A549 (cell line): ENCODE results near the gene LCE1A. TPM values are rescaled to one million over a fixed set of nuclear protein-coding genes. Genes with fewer than 3 reads are reported as not detected.

Experiments
- ATAC-seq, 2 experiments: fragments of 200-7000 bp in 1 of 2; fragments of >200 bp in 1 of 2; cut with Nextera tagmentation in 1 of 2; cut with Tn5 transposase in 1 of 2; 3 replicates each; pipeline versions ENCODE4 v1.8.0 to v1.9.1; 2018 to 2020; ENCODE audit warnings: mild to moderate bottlenecking in 1 of 2, moderate library complexity in 1 of 2
- CTCF ChIA-PET: fragments of 300-600 bp; sonication (Branson Sonifier 250); formaldehyde crosslinking; extraction: SDS; loops from one replicate; lab custom pipeline; 2021; ENCODE audit warnings: antibody characterized with exemption, inconsistent platforms; lab: Yijun Ruan, JAX
- POLR2A ChIA-PET: fragments of 350-600 bp; formaldehyde crosslinking; extraction: SDS; loops from one replicate; lab custom pipeline; 2021; ENCODE audit warnings: antibody characterized with exemption, inconsistent platforms; lab: Yijun Ruan, JAX
- DNase-seq, 2 experiments: peaks; one replicate each; pipeline versions ENCODE4 v3.0.0 to v3.0.0-alpha.2; 2011 to 2016; ENCODE audit warnings: low read depth in 1 of 2, low spot score in 1 of 2
- FAIRE-seq: peaks from 2 replicates; lab custom pipeline; 2011; peaks lifted over from hg19 to GRCh38; lab: Jason Lieb, UNC
- H3K27ac ChIP-seq, 2 experiments: fragments of >200 bp; sonication (Bioruptor Twin); formaldehyde crosslinking; 3 replicates each; pipeline ENCODE4 v1.5.1; 2016 to 2017
- H3K4me1 ChIP-seq: fragments of >200 bp; sonication (Bioruptor Twin); formaldehyde crosslinking; 3 replicates; pipeline ENCODE4 v1.6.1; 2016
- H3K4me2 ChIP-seq: fragments of >200 bp; sonication (Bioruptor Twin); formaldehyde crosslinking; 3 replicates; pipeline ENCODE4 v1.6.1; 2016
- H3K4me3 ChIP-seq: fragments of >200 bp; sonication (Bioruptor Twin); formaldehyde crosslinking; 3 replicates; pipeline ENCODE4 v1.5.1; 2016
- H3K9me3 ChIP-seq: fragments of >200 bp; sonication (Bioruptor Twin); formaldehyde crosslinking; 3 replicates; pipeline ENCODE4 v1.6.1; 2016
- CBX8 ChIP-seq: fragments of 200-600 bp; sonication (generic); IDR thresholded peaks from 2 replicates; pipeline ENCODE4 v1.6.1; 2016
- CEBPB ChIP-seq, 2 experiments: fragments of >200 bp in 1 of 2; sonication (Bioruptor Twin) in 1 of 2; formaldehyde crosslinking in 1 of 2; IDR thresholded peaks; 2 replicates each; pipeline ENCODE4 v1.6.1; 2012 to 2016
- CTCF ChIP-seq: fragments of >200 bp; sonication (Bioruptor Twin); formaldehyde crosslinking; IDR thresholded peaks from 3 replicates; pipeline ENCODE4 v1.5.1; 2016
- EHF ChIP-seq: fragments of 250-450 bp; sonication (Bioruptor Pico); IDR thresholded peaks from 2 replicates; pipeline ENCODE4 v1.5.0; 2020; ENCODE audit warnings: mild to moderate bottlenecking
- ESRRA ChIP-seq: fragments of 150-350 bp; IDR thresholded peaks from 2 replicates; pipeline ENCODE4 v1.6.1; 2014; ENCODE audit warnings: mild to moderate bottlenecking, low read length, borderline replicate concordance
- FOSB ChIP-seq: fragments of 250-450 bp; sonication (Bioruptor Pico); IDR thresholded peaks from 2 replicates; pipeline ENCODE4 v1.5.0; 2020; ENCODE audit warnings: mild to moderate bottlenecking, moderate library complexity
- FOSL2 ChIP-seq, 2 experiments: fragments of 450-650 bp in 1 of 2; fragments of >200 bp in 1 of 2; sonication (Bioruptor Twin) in 1 of 2; formaldehyde crosslinking; IDR thresholded peaks; 2 replicates each; pipeline versions ENCODE4 v1.5.0 to v1.6.1; 2016 to 2020; ENCODE audit warnings: mild to moderate bottlenecking in 1 of 2, moderate library complexity in 1 of 2
- FOXS1 ChIP-seq: fragments of 250-450 bp; sonication (Bioruptor Pico); IDR thresholded peaks from 2 replicates; pipeline ENCODE4 v1.5.0; 2020; ENCODE audit warnings: mild to moderate bottlenecking, moderate library complexity
- HDAC2 ChIP-seq: fragments of 200-600 bp; sonication (generic); IDR thresholded peaks from 2 replicates; pipeline ENCODE4 v1.6.1; 2016
- HOXB5 ChIP-seq: fragments of 250-450 bp; sonication (Bioruptor Pico); IDR thresholded peaks from 2 replicates; pipeline ENCODE4 v1.5.0; 2020; ENCODE audit warnings: mild to moderate bottlenecking, moderate library complexity
- JUN ChIP-seq, 2 experiments: fragments of >200 bp; sonication (Bioruptor Twin); formaldehyde crosslinking; IDR thresholded peaks; 2 replicates in 1 of 2; 3 replicates in 1 of 2; pipeline ENCODE4 v1.6.1; 2016 to 2017
- MAFK ChIP-seq: fragments of 450-650 bp; IDR thresholded peaks from 2 replicates; pipeline ENCODE4 v1.6.1; 2014; ENCODE audit not compliant: partially characterized antibody
- NR3C1 ChIP-seq: fragments of >200 bp; sonication (Bioruptor Twin); formaldehyde crosslinking; IDR thresholded peaks from 3 replicates; pipeline ENCODE4 v1.6.1; 2017
- PHF8 ChIP-seq: fragments of 200-600 bp; sonication (generic); IDR thresholded peaks from 2 replicates; pipeline ENCODE4 v1.6.1; 2016; ENCODE audit warnings: low read depth, mild to moderate bottlenecking, antibody characterized with exemption, moderate library complexity, borderline replicate concordance
- POLR2A ChIP-seq: IDR thresholded peaks from 2 replicates; pipeline ENCODE4 v1.6.1; 2012; ENCODE audit warnings: mild to moderate bottlenecking, low read length
- POLR2AphosphoS2 ChIP-seq: conservative IDR thresholded peaks from 2 replicates; pipeline ENCODE4 v1.6.1; 2012; ENCODE audit warnings: low read length, improper control_type of control experiment, inconsistent platforms
- RARB ChIP-seq: fragments of 250-450 bp; sonication (Bioruptor Pico); IDR thresholded peaks from 2 replicates; pipeline ENCODE4 v1.8.0; 2021; ENCODE audit warnings: mild to moderate bottlenecking, moderate library complexity
- RCOR1 ChIP-seq: fragments of 150-350 bp; IDR thresholded peaks from 2 replicates; pipeline ENCODE4 v1.6.1; 2014; ENCODE audit warnings: antibody characterized with exemption, low read length, low read depth
- RFX5 ChIP-seq: fragments of 450-650 bp; IDR thresholded peaks from 2 replicates; pipeline ENCODE4 v1.7.1; 2014; ENCODE audit warnings: antibody characterized with exemption, mild to moderate bottlenecking, moderate library complexity
- RNF2 ChIP-seq: fragments of 200-600 bp; sonication (generic); IDR thresholded peaks from 2 replicates; pipeline ENCODE4 v1.6.1; 2016; ENCODE audit warnings: low read depth, mild to moderate bottlenecking, antibody characterized with exemption, moderate library complexity, borderline replicate concordance
- SMC3 ChIP-seq: fragments of >200 bp; sonication (Bioruptor Twin); formaldehyde crosslinking; IDR thresholded peaks from 3 replicates; pipeline ENCODE4 v1.6.1; 2018; ENCODE audit warnings: inconsistent platforms
- SREBF2 ChIP-seq: fragments of 450-650 bp; IDR thresholded peaks from 2 replicates; pipeline ENCODE4 v1.6.1; 2014; ENCODE audit warnings: mild to moderate bottlenecking, moderate library complexity
- TP53 ChIP-seq: fragments of 250-450 bp; sonication (Bioruptor Pico); IDR thresholded peaks from 2 replicates; pipeline ENCODE4 v1.5.0; 2021; ENCODE audit warnings: mild to moderate bottlenecking, moderate library complexity
- ZNF302 ChIP-seq: fragments of 250-450 bp; sonication (Bioruptor Pico); IDR thresholded peaks from 2 replicates; pipeline ENCODE4 v1.9.0; 2021; ENCODE audit warnings: inconsistent platforms, mild to moderate bottlenecking, moderate library complexity
- WGBS: methylation state at CpG from one replicate; pipeline ENCODE4 v1.1.6; 2017; ENCODE audit errors: missing lambda C conversion rate; 5-methylcytosine and 5-hydroxymethylcytosine counted together
- polyA plus RNA-seq, 4 experiments: library from polyadenylated mRNA; depleted of rRNA in 3 of 4; stranded (reverse); fragments of >200 nt; fragmentation: RNase III in 1 of 4; extraction: RNeasy Plus Mini Kit Qiagen cat#74134 plus additional on column Dnase treatment in 1 of 4; gene quantifications; 2 replicates in 3 of 4; 3 replicates in 1 of 4; pipeline ENCODE4 v1.2.3, GENCODE V29; 2011 to 2017

Gene LCE1A
- polyA plus RNA-seq, 2 of the 4 experiments (the other 2 are of a cell fraction): not detected

DNA sequence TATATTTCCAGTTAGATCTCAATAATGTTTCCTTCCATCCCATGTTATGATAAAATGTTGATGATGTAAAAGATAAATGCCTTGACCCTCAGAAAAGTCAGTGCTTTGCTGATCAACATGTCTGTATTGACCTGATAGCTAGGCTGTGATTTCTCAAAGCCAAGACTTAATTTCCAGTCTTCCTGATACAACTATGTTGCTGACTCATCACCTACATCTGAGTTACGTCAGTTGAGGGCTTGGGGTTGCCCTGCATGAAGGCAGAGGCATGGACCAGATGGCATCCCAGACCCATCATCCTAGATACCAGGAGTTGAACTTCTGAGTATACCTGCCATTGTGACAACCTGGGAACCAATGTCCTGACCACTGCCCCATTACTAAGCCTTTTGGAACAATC is 25.9 kb upstream of the LCE1A start:
- ATAC-seq: no peak
- Histone ChIP-seq H3K27ac (no peak overlapping the region), H3K4me1 (no peaks in the 10 kb centered on the region), H3K4me3 (no peak overlapping the region), H3K9me3 (no peaks in the 10 kb centered on the region), H3K4me2 (no peak overlapping the region)
- FAIRE-seq: no peak
- 8% methylated on average over 1 of the region's 1 CpG for WGBS
- no peak for DNase-seq
- CTCF ChIA-PET: interaction anchor here (1.2 kb wide), 1 partner anchor 14 kb away, joined by 5 read pairs; no protein-coding TSS in a partner anchor
- TF ChIP-seq SMC3: no peak
- TF ChIP-seq MAFK: peak; percentile 73
- POLR2A ChIA-PET: no interaction called here

DNA sequence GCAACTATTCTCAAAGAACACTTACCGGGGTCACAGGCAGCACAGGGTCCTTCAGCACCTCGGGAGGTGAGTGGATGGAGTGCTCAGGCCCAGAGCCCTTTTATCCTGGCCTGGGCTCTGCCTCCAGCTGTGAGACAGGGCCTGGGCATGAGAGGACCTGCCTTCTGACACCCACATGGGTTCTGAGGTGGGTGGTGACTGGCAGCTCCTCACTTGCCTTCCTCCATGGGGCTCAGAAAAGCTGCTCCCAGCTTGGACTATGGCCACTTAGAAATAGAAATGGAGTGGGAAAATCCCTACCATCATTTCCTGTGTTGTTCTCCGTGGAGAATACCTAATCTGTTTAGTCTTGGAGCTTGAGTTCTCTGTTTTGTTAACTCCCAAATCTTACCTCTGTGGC is 20.7 kb upstream of the LCE1A start, which contains the start of gene LCE1C:
Gene LCE1C, minus strand, starts transcription at position 76 of the 400 bp plus-strand sequence. CDS start 1,173 bp downstream, outside the sequence.
- ChIA-PET POLR2A (no interaction called here), CTCF (no interaction called here)
- no peak for ATAC-seq
- H3K4me3 ChIP-seq: no peak within 1 kb of the TSS
- H3K9me3 ChIP-seq: no peaks in the 10 kb centered on the region
- H3K4me1 ChIP-seq: no peaks in the 10 kb centered on the region
- H3K27ac ChIP-seq: no peak within 1 kb of the TSS
- TF ChIP-seq ZNF302 (CRISPR knock-in tag): no peak
- no peak for TF ChIP-seq RCOR1
- TF ChIP-seq EHF (CRISPR knock-in tag): no peak
- no peak for TF ChIP-seq RARB (CRISPR knock-in tag)
- TF ChIP-seq CBX8: no peak
- no peak for TF ChIP-seq JUN (IDR thresholded peaks at IDR 0.05)
- TF ChIP-seq RNF2: no peak
- no peak for TF ChIP-seq ESRRA
- no peak for TF ChIP-seq PHF8
- TF ChIP-seq FOSL2 (IDR thresholded peaks at IDR 0.05): no peak
- no peak for TF ChIP-seq FOSL2 (CRISPR knock-in tag; IDR thresholded peaks at IDR 0.05)
- no peak for TF ChIP-seq HOXB5 (CRISPR knock-in tag)
- no peak for TF ChIP-seq SMC3
- TF ChIP-seq POLR2AphosphoS2: no peak
- no peak for TF ChIP-seq CTCF
- TF ChIP-seq TP53 (CRISPR knock-in tag): no peak
- no peak for TF ChIP-seq HDAC2
- 0% methylated on average over 3 of the region's 3 CpGs for WGBS
- no peak within 1 kb of the TSS for H3K4me2 ChIP-seq
- no peak for DNase-seq
- no peak for FAIRE-seq

- Histone ChIP-seq H3K4me1 (no peaks in the 10 kb centered on the region), H3K27ac (no peak overlapping the region), H3K4me2 (no peak overlapping the region), H3K4me3 (no peak overlapping the region), H3K9me3 (no peaks in the 10 kb centered on the region)
- no peak for TF ChIP-seq RFX5
- TF ChIP-seq NR3C1: no peak
- no peak for TF ChIP-seq SREBF2
- TF ChIP-seq FOXS1: no peak
- TF ChIP-seq CEBPB (IDR thresholded peaks at IDR 0.05): no peak
- no peak for TF ChIP-seq MAFK
- TF ChIP-seq HDAC2: no peak
- TF ChIP-seq TP53 (CRISPR knock-in tag): no peak
- no peak for TF ChIP-seq FOSB (CRISPR knock-in tag)
- no peak for TF ChIP-seq POLR2A
- 8% methylated on average over 2 of the region's 2 CpGs for WGBS
- ChIA-PET CTCF (no interaction called here), POLR2A (no interaction called here)
- no peak for DNase-seq
- no peak for FAIRE-seq
- ATAC-seq: no peak
Observed at GRCh38 chr1:152811050-152811449, 16.2 kb upstream of the LCE1A start.
